ENCODE measurements around the gene UBL4B. TPM values are rescaled to one million over a fixed set of nuclear protein-coding genes. Genes with fewer than 3 reads are reported as not detected.

UBL4B gene
- total RNA-seq, 4 donors from 2014 or later = not detected

- Histone ChIP-seq H3K27me3 (no peaks in the 10 kb centered on the region), H3K4me1 (peaks cover 0 to 5% of the 10 kb centered on the region in 2 donors), H3K9me3 (no peaks in the 10 kb centered on the region), H3K36me3 (no peaks in the 10 kb centered on the region), H3K4me3 (no peak overlapping the region), H3K27ac (no peak overlapping the region)
- DNase-seq = no peak
- intact Hi-C loops (cut with DNase I; ENCODE audit: low total_unique reads) = no loop called here
- no peak for TF ChIP-seq POLR2A (IDR thresholded peaks at IDR 0.05)
- TF ChIP-seq, protein P1, sequence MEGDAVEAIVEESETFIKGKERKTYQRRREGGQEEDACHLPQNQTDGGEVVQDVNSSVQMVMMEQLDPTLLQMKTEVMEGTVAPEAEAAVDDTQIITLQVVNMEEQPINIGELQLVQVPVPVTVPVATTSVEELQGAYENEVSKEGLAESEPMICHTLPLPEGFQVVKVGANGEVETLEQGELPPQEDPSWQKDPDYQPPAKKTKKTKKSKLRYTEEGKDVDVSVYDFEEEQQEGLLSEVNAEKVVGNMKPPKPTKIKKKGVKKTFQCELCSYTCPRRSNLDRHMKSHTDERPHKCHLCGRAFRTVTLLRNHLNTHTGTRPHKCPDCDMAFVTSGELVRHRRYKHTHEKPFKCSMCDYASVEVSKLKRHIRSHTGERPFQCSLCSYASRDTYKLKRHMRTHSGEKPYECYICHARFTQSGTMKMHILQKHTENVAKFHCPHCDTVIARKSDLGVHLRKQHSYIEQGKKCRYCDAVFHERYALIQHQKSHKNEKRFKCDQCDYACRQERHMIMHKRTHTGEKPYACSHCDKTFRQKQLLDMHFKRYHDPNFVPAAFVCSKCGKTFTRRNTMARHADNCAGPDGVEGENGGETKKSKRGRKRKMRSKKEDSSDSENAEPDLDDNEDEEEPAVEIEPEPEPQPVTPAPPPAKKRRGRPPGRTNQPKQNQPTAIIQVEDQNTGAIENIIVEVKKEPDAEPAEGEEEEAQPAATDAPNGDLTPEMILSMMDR (IDR thresholded peaks at IDR 0.05) = no peak
Observed at GRCh38 chr1:110125810-110126209, 13.6 kb downstream of the UBL4B start.

DNA sequence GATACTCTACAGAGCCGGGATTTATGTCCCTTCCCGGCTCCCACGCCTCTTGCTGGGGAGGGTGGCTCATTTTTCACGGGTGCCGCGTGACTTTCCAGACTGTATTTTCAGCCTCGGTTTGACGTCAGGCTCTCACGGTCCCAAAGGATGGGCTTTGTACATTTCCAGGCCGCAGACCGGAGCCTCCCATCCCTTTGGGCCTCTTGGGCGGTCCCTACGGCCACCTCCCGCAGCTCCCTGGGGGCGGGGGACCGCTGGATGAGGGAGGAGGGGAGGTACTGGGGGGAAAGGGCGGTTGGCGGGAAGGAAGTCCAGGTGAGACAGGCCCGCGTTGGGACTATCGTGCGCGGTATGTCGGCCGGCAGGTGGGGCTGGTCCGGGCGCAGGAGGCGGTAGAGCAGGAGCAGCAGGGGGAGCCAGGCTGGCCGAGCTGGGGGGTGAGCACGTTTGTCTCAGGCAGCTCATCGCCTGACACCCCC is 17.9 kb downstream of the UBL4B start:
- Histone ChIP-seq H3K27me3 (no peaks in the 10 kb centered on the region), H3K4me3 (no peak overlapping the region), H3K36me3 (no peaks in the 10 kb centered on the region), H3K4me1 (peaks cover 0 to 5% of the 10 kb centered on the region in 2 donors), H3K27ac (no peak overlapping the region), H3K9me3 (no peaks in the 10 kb centered on the region)
- TF ChIP-seq, protein P1 (IDR thresholded peaks at IDR 0.05) = no peak
- TF ChIP-seq POLR2A (IDR thresholded peaks at IDR 0.05) = no peak
- peak in 1 of 2 donors; percentile 60 for DNase-seq
- intact Hi-C loops (cut with DNase I; ENCODE audit: low total_unique reads) = no loop called here

DNA sequence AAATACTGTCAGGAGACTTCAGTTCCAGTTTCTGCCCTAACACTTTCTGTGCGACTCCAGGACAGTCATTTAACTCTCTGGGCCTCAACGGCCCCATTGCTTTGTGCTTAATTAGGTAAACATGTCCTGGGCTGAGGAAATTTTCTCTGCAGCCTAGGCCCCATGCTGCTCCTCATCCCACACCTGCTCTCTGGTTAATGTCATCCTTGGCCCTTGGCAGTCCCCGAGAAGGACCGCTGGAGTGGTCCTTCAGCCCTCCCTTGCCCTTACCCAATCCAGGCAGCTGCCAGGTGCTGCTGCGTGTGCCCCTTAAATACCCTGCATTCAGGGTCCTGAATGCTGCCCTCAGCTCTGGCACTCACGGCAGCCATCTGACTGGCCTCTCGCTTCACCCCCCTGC is 18.7 kb downstream of the UBL4B start:
- H3K4me3 ChIP-seq = no peak overlapping the region
- H3K9me3 ChIP-seq = no peaks in the 10 kb centered on the region
- H3K36me3 ChIP-seq = no peaks in the 10 kb centered on the region
- H3K27ac ChIP-seq = no peak overlapping the region
- no peak for DNase-seq
- H3K4me1 ChIP-seq = peaks cover 0 to 5% of the 10 kb centered on the region in 2 donors
- TF ChIP-seq POLR2A (IDR thresholded peaks at IDR 0.05) = no peak
- TF ChIP-seq, protein P1 (IDR thresholded peaks at IDR 0.05) = no peak
- intact Hi-C loops (cut with DNase I; ENCODE audit: low total_unique reads) = no loop called here
- H3K27me3 ChIP-seq = peaks cover 0 to under 1% of the 10 kb centered on the region in 2 donors

GRCh38 chr1:110132682-110133081 is 20.4 kb downstream of the UBL4B start:
- Histone ChIP-seq H3K4me1 (peaks cover 0 to 5% of the 10 kb centered on the region in 2 donors), H3K27me3 (peaks cover 0 to 4% of the 10 kb centered on the region in 2 donors), H3K36me3 (no peaks in the 10 kb centered on the region), H3K9me3 (no peaks in the 10 kb centered on the region), H3K27ac (no peak overlapping the region), H3K4me3 (no peak overlapping the region)
- TF ChIP-seq, protein P1 (IDR thresholded peaks at IDR 0.05) = no peak
- no peak for TF ChIP-seq POLR2A (IDR thresholded peaks at IDR 0.05)
- intact Hi-C loops (cut with DNase I; ENCODE audit: low total_unique reads) = no loop called here
- no peak for DNase-seq

DNA sequence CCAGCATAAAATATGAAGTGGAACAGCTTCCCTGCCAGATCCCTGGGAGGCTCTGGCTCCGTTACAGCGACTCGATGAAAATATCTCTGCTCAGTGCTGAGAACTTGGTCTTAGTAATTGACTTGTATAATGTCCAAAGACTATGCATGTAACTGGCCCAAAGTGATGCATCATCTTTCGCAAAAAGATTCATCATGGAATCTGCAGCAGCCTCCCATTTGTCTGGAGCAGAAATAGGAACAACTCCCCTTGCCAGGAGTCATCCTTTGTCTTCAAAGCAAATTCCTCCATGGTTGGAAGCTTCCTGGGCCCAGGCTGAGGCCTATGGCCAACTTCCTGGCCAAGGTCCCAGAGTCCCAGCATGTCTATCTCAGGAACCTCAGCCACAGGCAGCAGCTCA is 21.2 kb downstream of the UBL4B start:
- Histone ChIP-seq H3K4me1 (peaks cover 0 to 5% of the 10 kb centered on the region in 2 donors), H3K27ac (no peak overlapping the region), H3K9me3 (no peaks in the 10 kb centered on the region), H3K4me3 (no peak overlapping the region), H3K27me3 (peaks cover 0 to 9% of the 10 kb centered on the region in 2 donors), H3K36me3 (no peaks in the 10 kb centered on the region)
- no peak for DNase-seq
- intact Hi-C loops (cut with DNase I; ENCODE audit: low total_unique reads) = no loop called here
- TF ChIP-seq, protein P1 (IDR thresholded peaks at IDR 0.05) = no peak

Measured in uterus (tissue), 4 donors.